Transverse colon (tissue), 4 donors: ENCODE data around the gene DDX52. TPM values are rescaled to one million over a fixed set of nuclear protein-coding genes. Genes with fewer than 3 reads are reported as not detected.

ENCODE experiments used
- DNase-seq: peaks from one replicate; pipeline ENCODE4 v3.0.0-alpha.2; 2019
- H3K27ac ChIP-seq, 4 donors: fragments of 200-600 bp; sonication (generic); 2 replicates each; pipeline ENCODE4 v1.5.1; 2016 to 2018; ENCODE audit warnings: inconsistent platforms in 4 of 4
- H3K27me3 ChIP-seq: fragments of 200-600 bp; sonication (generic); 2 replicates; pipeline ENCODE4 v1.5.1; 2017; ENCODE audit warnings: inconsistent platforms
- H3K36me3 ChIP-seq, 4 donors: fragments of 200-600 bp; sonication (generic); 2 replicates each; pipeline ENCODE4 v1.5.1; 2017 to 2019; ENCODE audit warnings: inconsistent platforms in 4 of 4
- H3K4me1 ChIP-seq, 4 donors: fragments of 200-600 bp; sonication (generic); 2 replicates each; pipeline ENCODE4 v1.5.1; 2017 to 2020; ENCODE audit warnings: inconsistent platforms in 4 of 4
- H3K4me3 ChIP-seq, 4 donors: fragments of 200-600 bp; sonication (generic); 1 replicate in 1 of 4; 2 replicates in 3 of 4; pipeline versions ENCODE4 v1.5.1 to v1.6.1; 2017 to 2019; ENCODE audit warnings: inconsistent platforms in 4 of 4
- H3K9me3 ChIP-seq, 2 donors: fragments of 200-600 bp; sonication (generic); 2 replicates each; pipeline ENCODE4 v1.5.1; 2017 to 2019; ENCODE audit warnings: inconsistent platforms in 2 of 2
- EP300 ChIP-seq: sonication (generic); formaldehyde crosslinking; IDR thresholded peaks from one replicate; pipeline ENCODE4 v1.6.1; 2017; ENCODE audit warnings: antibody characterized with exemption, low read depth
- POLR2A ChIP-seq: fragments of 450-650 bp; IDR thresholded peaks from one replicate; pipeline ENCODE4 v1.6.1; 2016; ENCODE audit warnings: antibody characterized with exemption, mild to moderate bottlenecking, moderate library complexity
- POLR2AphosphoS5 ChIP-seq, 3 donors: sonication (generic); formaldehyde crosslinking; IDR thresholded peaks; one replicate each; pipeline ENCODE4 v1.6.1; 2016; ENCODE audit warnings: antibody characterized with exemption in 3 of 3
- WGBS, 2 donors: methylation state at CpG; one replicate each; pipeline ENCODE4 v1.1.5; 2018; ENCODE audit warnings: low coverage in 1 of 2; 5-methylcytosine and 5-hydroxymethylcytosine counted together
- in situ Hi-C, 4 donors: fragments of 200-750 bp; cut with MboI; loops; one replicate each; pipeline versions ENCODE4 v1.15.0 to v1.15.1; 2017; ENCODE audit warnings: low sequenced_read_pairs in 3 of 4, low pct_ligation_motif_present in 1 of 4, low pct_unique_long_range_greater_than_20kb in 1 of 4
- intact Hi-C: fragments of 100-400 bp; cut with DNase I; formaldehyde crosslinking; loops from one replicate; pipeline ENCODE4 v1.15.1; 2023; ENCODE audit warnings: low total_unique reads
- total RNA-seq, 4 donors: library from RNA; depleted of rRNA; stranded (reverse); fragments of >200 nt; gene quantifications; one replicate each; pipeline ENCODE4 v1.1.0, GENCODE V29; 2016
- TF ChIP-seq, protein P1 (sequence below), 5 experiments: fragments of 200-600 bp in 3 of 5; fragments of 450-650 bp in 2 of 5; sonication (generic) in 3 of 5; IDR thresholded peaks; 1 replicate in 2 of 5; 2 replicates in 3 of 5; pipeline ENCODE4 v1.5.1; 2016 to 2017; ENCODE audit warnings: antibody characterized with exemption in 5 of 5, inconsistent platforms in 3 of 5, mild to moderate bottlenecking in 2 of 5, moderate library complexity in 1 of 5

The DDX52 gene
- total RNA-seq, 4 donors from 2014 or later, result 4.9 to 30.4 (median 19.9) TPM

DNA sequence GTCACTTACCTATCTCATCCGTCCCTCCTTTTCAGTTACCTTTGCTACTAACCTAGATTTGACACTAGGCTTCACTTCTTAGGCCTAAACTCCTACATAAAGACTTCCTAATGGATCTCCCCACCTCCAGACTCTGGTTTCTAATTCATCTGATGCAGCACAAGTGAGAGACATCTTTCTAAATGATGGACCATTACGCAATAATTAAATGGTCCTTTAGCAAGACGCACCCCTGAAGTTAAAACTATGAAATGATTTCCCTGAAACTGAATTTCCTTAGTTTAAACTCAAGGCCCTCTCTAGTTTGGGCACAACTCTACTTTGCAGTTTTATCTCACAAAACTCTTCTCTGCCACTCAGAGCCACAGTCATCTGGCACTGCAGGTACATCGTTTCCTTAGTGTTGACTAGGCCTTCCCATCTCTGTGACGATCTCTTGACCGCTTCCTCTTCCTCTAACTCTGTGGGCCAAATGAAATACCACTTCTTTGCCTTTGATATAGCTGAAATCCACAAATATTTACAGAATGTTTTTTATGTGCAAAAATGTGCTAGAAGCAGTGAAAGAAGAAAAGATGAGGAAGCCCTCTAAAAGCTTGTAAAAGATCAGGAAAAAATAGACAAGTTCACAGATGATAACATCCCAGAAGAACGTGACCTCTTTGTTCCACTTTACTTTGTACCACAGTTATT lies 37.3 kb downstream of the DDX52 start:
- H3K4me3 ChIP-seq, result no peak overlapping the region
- intact Hi-C loops, result no loop called here
- in situ Hi-C loops, result no loop called here
- peak overlapping the region in 2 of 4 donors; percentile 4 to 33 for H3K27ac ChIP-seq
- TF ChIP-seq POLR2AphosphoS5 (IDR thresholded peaks at IDR 0.05), result no peak
- TF ChIP-seq, protein P1, sequence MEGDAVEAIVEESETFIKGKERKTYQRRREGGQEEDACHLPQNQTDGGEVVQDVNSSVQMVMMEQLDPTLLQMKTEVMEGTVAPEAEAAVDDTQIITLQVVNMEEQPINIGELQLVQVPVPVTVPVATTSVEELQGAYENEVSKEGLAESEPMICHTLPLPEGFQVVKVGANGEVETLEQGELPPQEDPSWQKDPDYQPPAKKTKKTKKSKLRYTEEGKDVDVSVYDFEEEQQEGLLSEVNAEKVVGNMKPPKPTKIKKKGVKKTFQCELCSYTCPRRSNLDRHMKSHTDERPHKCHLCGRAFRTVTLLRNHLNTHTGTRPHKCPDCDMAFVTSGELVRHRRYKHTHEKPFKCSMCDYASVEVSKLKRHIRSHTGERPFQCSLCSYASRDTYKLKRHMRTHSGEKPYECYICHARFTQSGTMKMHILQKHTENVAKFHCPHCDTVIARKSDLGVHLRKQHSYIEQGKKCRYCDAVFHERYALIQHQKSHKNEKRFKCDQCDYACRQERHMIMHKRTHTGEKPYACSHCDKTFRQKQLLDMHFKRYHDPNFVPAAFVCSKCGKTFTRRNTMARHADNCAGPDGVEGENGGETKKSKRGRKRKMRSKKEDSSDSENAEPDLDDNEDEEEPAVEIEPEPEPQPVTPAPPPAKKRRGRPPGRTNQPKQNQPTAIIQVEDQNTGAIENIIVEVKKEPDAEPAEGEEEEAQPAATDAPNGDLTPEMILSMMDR (IDR thresholded peaks at IDR 0.05), result no peak
- TF ChIP-seq POLR2A, result peak; percentile 23
- TF ChIP-seq EP300, result no peak
- peaks cover 0 to 33% (median 16%) of the 10 kb centered on the region in 4 donors for H3K4me1 ChIP-seq
- WGBS, 2 donors, result 53 to 76% methylated on average over 6 to 7 of the region's 7 CpGs
- no peaks in the 10 kb centered on the region for H3K9me3 ChIP-seq
- DNase-seq, result peak; percentile 26
- no peaks in the 10 kb centered on the region for H3K27me3 ChIP-seq
- H3K36me3 ChIP-seq, result no peaks in the 10 kb centered on the region

DNA sequence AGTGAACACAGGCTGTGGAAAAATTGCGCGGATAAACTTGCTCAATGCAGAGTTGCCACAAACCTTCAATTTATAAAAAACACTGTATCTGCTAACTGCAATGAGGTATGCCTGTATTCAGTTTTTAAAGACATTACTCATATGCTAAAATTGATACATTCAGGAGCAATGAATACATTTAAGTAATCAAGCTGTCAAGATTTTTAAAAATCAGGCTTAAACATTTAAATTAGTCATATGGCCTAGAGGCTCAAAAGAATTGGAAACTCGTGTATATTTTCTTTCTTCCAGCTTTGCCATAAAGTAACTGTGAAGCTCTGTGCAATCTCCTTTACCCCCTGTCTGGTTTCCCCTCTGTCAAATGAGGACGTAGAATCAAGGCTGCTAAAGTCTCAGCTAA lies 38.2 kb downstream of the DDX52 start:
- Histone ChIP-seq H3K27ac (no peak overlapping the region), H3K36me3 (no peaks in the 10 kb centered on the region), H3K27me3 (no peaks in the 10 kb centered on the region), H3K4me1 (peaks cover 0 to 33% (median 16%) of the 10 kb centered on the region in 4 donors), H3K9me3 (no peaks in the 10 kb centered on the region), H3K4me3 (no peak overlapping the region)
- WGBS, 2 donors, result 79 to 93% methylated on average over 4 of the region's 4 CpGs
- intact Hi-C loops, result no loop called here
- in situ Hi-C loops, result no loop called here
- no peak for DNase-seq
- TF ChIP-seq EP300 (no peak), POLR2AphosphoS5 (IDR thresholded peaks at IDR 0.05) (no peak), POLR2A (no peak)
- TF ChIP-seq, protein P1 (IDR thresholded peaks at IDR 0.05), result no peak

DNA sequence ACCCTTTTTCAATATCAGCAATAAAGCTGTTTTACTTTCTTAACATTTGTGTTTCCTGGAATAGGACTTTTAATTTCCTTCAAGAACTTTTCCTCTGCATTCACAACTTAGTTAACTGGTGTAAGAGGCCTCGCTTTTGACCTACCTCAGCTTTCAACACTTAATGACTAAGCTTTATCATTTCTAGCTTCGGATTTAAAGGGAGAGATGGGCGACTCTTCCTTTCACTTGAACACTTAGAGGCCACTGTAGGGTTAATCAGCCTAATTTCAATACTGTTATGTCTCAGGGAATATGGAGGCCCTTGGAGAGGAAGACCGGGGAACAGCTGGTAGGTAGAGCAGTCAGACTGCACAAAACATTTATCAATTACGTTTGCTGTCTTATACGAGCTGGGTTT lies 38.7 kb downstream of the DDX52 start:
- TF ChIP-seq EP300 (no peak), POLR2AphosphoS5 (IDR thresholded peaks at IDR 0.05) (no peak), POLR2A (no peak)
- TF ChIP-seq, protein P1 (IDR thresholded peaks at IDR 0.05), result no peak
- no peak overlapping the region for H3K27ac ChIP-seq

DNA sequence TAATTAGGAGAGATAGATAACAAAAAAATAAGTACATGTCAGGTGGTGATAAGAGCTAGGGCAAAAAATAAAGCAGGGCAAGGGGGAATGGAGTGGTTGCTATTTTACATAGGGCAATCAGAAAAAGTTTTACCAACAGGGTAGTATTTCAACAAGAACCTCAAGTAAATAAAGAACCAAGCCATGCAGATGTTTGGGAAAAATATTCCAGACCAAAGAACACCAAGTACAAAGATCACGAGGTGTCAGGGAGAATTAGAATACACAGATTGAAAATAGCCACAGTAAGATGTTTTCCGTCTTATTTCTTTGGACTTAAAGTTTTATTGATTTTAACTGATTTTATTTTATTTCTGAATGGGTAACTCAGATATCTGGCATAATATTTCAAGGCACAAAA lies 45.1 kb downstream of the DDX52 start:
- Histone ChIP-seq H3K4me3 (no peak overlapping the region), H3K36me3 (peaks cover 0 to 42% (median 17%) of the 10 kb centered on the region in 4 donors), H3K4me1 (no peaks in the 10 kb centered on the region), H3K27me3 (no peaks in the 10 kb centered on the region), H3K27ac (no peak overlapping the region), H3K9me3 (no peaks in the 10 kb centered on the region)
- intact Hi-C loops (no loop called here), in situ Hi-C loops (no loop called here)
- no peak for DNase-seq
- TF ChIP-seq POLR2AphosphoS5 (IDR thresholded peaks at IDR 0.05), result no peak
- TF ChIP-seq POLR2A, result no peak
- TF ChIP-seq, protein P1 (IDR thresholded peaks at IDR 0.05), result no peak
- no peak for TF ChIP-seq EP300
- 92 to 94% methylated on average over 2 of the region's 2 CpGs for WGBS, 2 donors

More for the DNA sequence above, 38.7 kb downstream of the DDX52 start:
- Histone ChIP-seq H3K4me3 (no peak overlapping the region), H3K9me3 (no peaks in the 10 kb centered on the region), H3K36me3 (no peaks in the 10 kb centered on the region), H3K27me3 (no peaks in the 10 kb centered on the region), H3K4me1 (peaks cover 0 to 29% (median 14%) of the 10 kb centered on the region in 4 donors)
- 66 to 79% methylated on average over 6 of the region's 6 CpGs for WGBS, 2 donors
- intact Hi-C loops, result no loop called here
- DNase-seq, result no peak
- in situ Hi-C loops, result no loop called here
